Measurements from ENCODE around the gene GTF2F1. TPM values are rescaled to one million over a fixed set of nuclear protein-coding genes. Genes with fewer than 3 reads are reported as not detected.

GTF2F1 gene
- total and polyA plus RNA-seq, 9 of the 15 experiments (the other 6 are each of a cell fraction or from before 2014, with no cell fraction given) = 4.7 to 75.4 (median 68.4) TPM

GRCh38 chr19:6424939-6425731 lies 32.2 kb upstream of the GTF2F1 start (continued):
- TF ChIP-seq, protein P1, sequence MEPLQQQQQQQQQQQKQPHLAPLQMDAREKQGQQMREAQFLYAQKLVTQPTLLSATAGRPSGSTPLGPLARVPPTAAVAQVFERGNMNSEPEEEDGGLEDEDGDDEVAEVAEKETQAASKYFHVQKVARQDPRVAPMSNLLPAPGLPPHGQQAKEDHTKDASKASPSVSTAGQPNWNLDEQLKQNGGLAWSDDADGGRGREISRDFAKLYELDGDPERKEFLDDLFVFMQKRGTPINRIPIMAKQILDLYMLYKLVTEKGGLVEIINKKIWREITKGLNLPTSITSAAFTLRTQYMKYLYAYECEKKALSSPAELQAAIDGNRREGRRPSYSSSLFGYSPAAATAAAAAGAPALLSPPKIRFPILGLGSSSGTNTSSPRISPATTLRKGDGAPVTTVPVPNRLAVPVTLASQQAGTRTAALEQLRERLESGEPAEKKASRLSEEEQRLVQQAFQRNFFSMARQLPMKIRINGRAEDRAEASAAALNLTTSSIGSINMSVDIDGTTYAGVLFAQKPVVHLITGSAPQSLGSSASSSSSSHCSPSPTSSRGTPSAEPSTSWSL (CRISPR knock-in tag; IDR thresholded peaks at IDR 0.05; ENCODE audit: borderline replicate concordance) = no peak
- TF ChIP-seq ADNP (tag; IDR thresholded peaks at IDR 0.05) (no peak), RBFOX2 (IDR thresholded peaks at IDR 0.05; ENCODE audit: low read depth, low read length) (peak; percentile 73), DNMT1 (IDR thresholded peaks at IDR 0.05) (no peak), SNAPC5 (CRISPR knock-in tag; IDR thresholded peaks at IDR 0.05) (no peak), CBFB (CRISPR knock-in tag; IDR thresholded peaks at IDR 0.05) (peak; percentile 28; the same call in 1 of the 2 replicates), ATF7 (IDR thresholded peaks at IDR 0.05) (peak; percentile 95), ZC3H4 (CRISPR knock-in tag; IDR thresholded peaks at IDR 0.05; ENCODE audit: borderline replicate concordance) (no peak), PYGO2 (tag; IDR thresholded peaks at IDR 0.05) (no peak), KLF13 (tag; IDR thresholded peaks at IDR 0.05; ENCODE audit: borderline replicate concordance, low read depth) (peak; percentile 85; the same call in 1 of the 2 replicates), ERF (CRISPR knock-in tag; IDR thresholded peaks at IDR 0.05) (peak; percentile 84; the same call in 1 of the 2 replicates), POLR2AphosphoS2 (IDR thresholded peaks at IDR 0.05; ENCODE audit: low read length) (no peak), ZNF668 (CRISPR knock-in tag; IDR thresholded peaks at IDR 0.05) (peak; percentile 86; the same call in 1 of the 2 replicates)
- TF ChIP-seq, protein P2, sequence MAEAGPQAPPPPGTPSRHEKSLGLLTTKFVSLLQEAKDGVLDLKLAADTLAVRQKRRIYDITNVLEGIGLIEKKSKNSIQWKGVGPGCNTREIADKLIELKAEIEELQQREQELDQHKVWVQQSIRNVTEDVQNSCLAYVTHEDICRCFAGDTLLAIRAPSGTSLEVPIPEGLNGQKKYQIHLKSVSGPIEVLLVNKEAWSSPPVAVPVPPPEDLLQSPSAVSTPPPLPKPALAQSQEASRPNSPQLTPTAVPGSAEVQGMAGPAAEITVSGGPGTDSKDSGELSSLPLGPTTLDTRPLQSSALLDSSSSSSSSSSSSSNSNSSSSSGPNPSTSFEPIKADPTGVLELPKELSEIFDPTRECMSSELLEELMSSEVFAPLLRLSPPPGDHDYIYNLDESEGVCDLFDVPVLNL (CRISPR knock-in tag; IDR thresholded peaks at IDR 0.05; ENCODE audit: low read depth) = peak; percentile 63; the same call in 1 of the 2 replicates
- TF ChIP-seq, protein P3, sequence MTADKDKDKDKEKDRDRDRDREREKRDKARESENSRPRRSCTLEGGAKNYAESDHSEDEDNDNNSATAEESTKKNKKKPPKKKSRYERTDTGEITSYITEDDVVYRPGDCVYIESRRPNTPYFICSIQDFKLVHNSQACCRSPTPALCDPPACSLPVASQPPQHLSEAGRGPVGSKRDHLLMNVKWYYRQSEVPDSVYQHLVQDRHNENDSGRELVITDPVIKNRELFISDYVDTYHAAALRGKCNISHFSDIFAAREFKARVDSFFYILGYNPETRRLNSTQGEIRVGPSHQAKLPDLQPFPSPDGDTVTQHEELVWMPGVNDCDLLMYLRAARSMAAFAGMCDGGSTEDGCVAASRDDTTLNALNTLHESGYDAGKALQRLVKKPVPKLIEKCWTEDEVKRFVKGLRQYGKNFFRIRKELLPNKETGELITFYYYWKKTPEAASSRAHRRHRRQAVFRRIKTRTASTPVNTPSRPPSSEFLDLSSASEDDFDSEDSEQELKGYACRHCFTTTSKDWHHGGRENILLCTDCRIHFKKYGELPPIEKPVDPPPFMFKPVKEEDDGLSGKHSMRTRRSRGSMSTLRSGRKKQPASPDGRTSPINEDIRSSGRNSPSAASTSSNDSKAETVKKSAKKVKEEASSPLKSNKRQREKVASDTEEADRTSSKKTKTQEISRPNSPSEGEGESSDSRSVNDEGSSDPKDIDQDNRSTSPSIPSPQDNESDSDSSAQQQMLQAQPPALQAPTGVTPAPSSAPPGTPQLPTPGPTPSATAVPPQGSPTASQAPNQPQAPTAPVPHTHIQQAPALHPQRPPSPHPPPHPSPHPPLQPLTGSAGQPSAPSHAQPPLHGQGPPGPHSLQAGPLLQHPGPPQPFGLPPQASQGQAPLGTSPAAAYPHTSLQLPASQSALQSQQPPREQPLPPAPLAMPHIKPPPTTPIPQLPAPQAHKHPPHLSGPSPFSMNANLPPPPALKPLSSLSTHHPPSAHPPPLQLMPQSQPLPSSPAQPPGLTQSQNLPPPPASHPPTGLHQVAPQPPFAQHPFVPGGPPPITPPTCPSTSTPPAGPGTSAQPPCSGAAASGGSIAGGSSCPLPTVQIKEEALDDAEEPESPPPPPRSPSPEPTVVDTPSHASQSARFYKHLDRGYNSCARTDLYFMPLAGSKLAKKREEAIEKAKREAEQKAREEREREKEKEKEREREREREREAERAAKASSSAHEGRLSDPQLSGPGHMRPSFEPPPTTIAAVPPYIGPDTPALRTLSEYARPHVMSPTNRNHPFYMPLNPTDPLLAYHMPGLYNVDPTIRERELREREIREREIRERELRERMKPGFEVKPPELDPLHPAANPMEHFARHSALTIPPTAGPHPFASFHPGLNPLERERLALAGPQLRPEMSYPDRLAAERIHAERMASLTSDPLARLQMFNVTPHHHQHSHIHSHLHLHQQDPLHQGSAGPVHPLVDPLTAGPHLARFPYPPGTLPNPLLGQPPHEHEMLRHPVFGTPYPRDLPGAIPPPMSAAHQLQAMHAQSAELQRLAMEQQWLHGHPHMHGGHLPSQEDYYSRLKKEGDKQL (CRISPR knock-in tag; IDR thresholded peaks at IDR 0.05; ENCODE audit: borderline replicate concordance) = no peak
- TF ChIP-seq, protein P4, sequence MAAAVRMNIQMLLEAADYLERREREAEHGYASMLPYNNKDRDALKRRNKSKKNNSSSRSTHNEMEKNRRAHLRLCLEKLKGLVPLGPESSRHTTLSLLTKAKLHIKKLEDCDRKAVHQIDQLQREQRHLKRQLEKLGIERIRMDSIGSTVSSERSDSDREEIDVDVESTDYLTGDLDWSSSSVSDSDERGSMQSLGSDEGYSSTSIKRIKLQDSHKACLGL (CRISPR knock-in tag; IDR thresholded peaks at IDR 0.05; ENCODE audit: borderline replicate concordance, poor library complexity, severe bottlenecking) = peak; percentile 40

Data from K562 (cell line).